Vagina (tissue), 2 donors: ENCODE measurements around the gene TDRD9. TPM values are rescaled to one million over a fixed set of nuclear protein-coding genes. Genes with fewer than 3 reads are reported as not detected.

Experiments used
- DNase-seq, 2 donors: peaks; one replicate each; pipeline ENCODE4 v3.0.0-alpha.2; 2017; ENCODE audit errors: extremely low spot score in 2 of 2
- H3K27ac ChIP-seq: fragments of 200-600 bp; sonication (generic); one replicate; pipeline ENCODE4 v1.5.1; 2019
- H3K27me3 ChIP-seq: fragments of 200-600 bp; sonication (generic); one replicate; pipeline ENCODE4 v1.5.1; 2019
- H3K36me3 ChIP-seq, 2 donors: fragments of 200-600 bp; sonication (generic); one replicate each; pipeline ENCODE4 v1.5.1; 2017 to 2019
- H3K4me1 ChIP-seq: fragments of 200-600 bp; sonication (generic); one replicate; pipeline ENCODE4 v1.5.1; 2019
- H3K4me3 ChIP-seq, 2 donors: fragments of 200-600 bp; sonication (generic); 1 replicate in 1 of 2; 2 replicates in 1 of 2; pipeline ENCODE4 v1.5.1; 2016 to 2019
- H3K9me3 ChIP-seq: fragments of 200-600 bp; sonication (generic); one replicate; pipeline ENCODE4 v1.5.1; 2019
- CTCF ChIP-seq, 3 experiments: fragments of 450-650 bp in 2 of 3; fragments of 200-600 bp in 1 of 3; sonication (generic) in 1 of 3; IDR thresholded peaks; one replicate each; pipeline ENCODE4 v1.5.1; 2017 to 2019; ENCODE audit warnings: antibody characterized with exemption in 3 of 3, mild to moderate bottlenecking in 2 of 3, moderate library complexity in 2 of 3
- POLR2A ChIP-seq, 2 donors: fragments of 450-650 bp; IDR thresholded peaks; one replicate each; pipeline ENCODE4 v1.6.1; 2017; ENCODE audit warnings: antibody characterized with exemption in 2 of 2, mild to moderate bottlenecking in 2 of 2, moderate library complexity in 2 of 2
- POLR2AphosphoS5 ChIP-seq, 2 donors: sonication (generic); formaldehyde crosslinking; IDR thresholded peaks; one replicate each; pipeline ENCODE4 v1.9.0; 2017; ENCODE audit warnings: antibody characterized with exemption in 2 of 2, mild to moderate bottlenecking in 2 of 2, low read depth in 1 of 2; ENCODE audit not compliant: insufficient read depth in 1 of 2
- intact Hi-C: fragments of 100-400 bp; cut with DNase I; formaldehyde crosslinking; loops from one replicate; pipeline ENCODE4 v1.15.1; 2023
- total RNA-seq: library from RNA; depleted of rRNA; stranded (reverse); fragments of >200 nt; gene quantifications from one replicate; pipeline ENCODE4 v1.2.3, GENCODE V29; 2016

TDRD9 gene
- total RNA-seq, 1 donor from 2014 or later = 0.74 TPM

GRCh38 chr14:104064003-104064402, 135.7 kb downstream of the TDRD9 start:
- H3K27me3 ChIP-seq = no peaks in the 10 kb centered on the region
- H3K36me3 ChIP-seq = no peaks in the 10 kb centered on the region
- H3K27ac ChIP-seq = no peak overlapping the region
- no peaks in the 10 kb centered on the region for H3K9me3 ChIP-seq
- H3K4me3 ChIP-seq = no peak overlapping the region
- no peak for DNase-seq
- no peaks in the 10 kb centered on the region for H3K4me1 ChIP-seq
- TF ChIP-seq CTCF (IDR thresholded peaks at IDR 0.05) (no peak), POLR2AphosphoS5 (IDR thresholded peaks at IDR 0.05; ENCODE audit: insufficient read depth in 1 of 2, low read depth in 1 of 2) (no peak), POLR2A (IDR thresholded peaks at IDR 0.05) (no peak)
- intact Hi-C loops = no loop called here

- H3K4me1 ChIP-seq = no peaks in the 10 kb centered on the region
- no peak for TF ChIP-seq POLR2AphosphoS5 (IDR thresholded peaks at IDR 0.05; ENCODE audit: insufficient read depth in 1 of 2, low read depth in 1 of 2)
- no peak for TF ChIP-seq POLR2A (IDR thresholded peaks at IDR 0.05)
- TF ChIP-seq CTCF (IDR thresholded peaks at IDR 0.05) = no peak
- DNase-seq = no peak
- no peaks in the 10 kb centered on the region for H3K36me3 ChIP-seq
- no peaks in the 10 kb centered on the region for H3K9me3 ChIP-seq
- no peak overlapping the region for H3K27ac ChIP-seq
- H3K4me3 ChIP-seq = no peak overlapping the region
- intact Hi-C loops = no loop called here
- no peaks in the 10 kb centered on the region for H3K27me3 ChIP-seq
Observed at GRCh38 chr14:104066279-104066678, 138.0 kb downstream of the TDRD9 start.

GRCh38 chr14:104066719-104067295, 138.6 kb downstream of the TDRD9 start:
- TF ChIP-seq CTCF (IDR thresholded peaks at IDR 0.05) = no peak
- TF ChIP-seq POLR2A (IDR thresholded peaks at IDR 0.05) = no peak
- no peak for TF ChIP-seq POLR2AphosphoS5 (IDR thresholded peaks at IDR 0.05; ENCODE audit: insufficient read depth in 1 of 2, low read depth in 1 of 2)
- intact Hi-C loops = no loop called here
- no peak for DNase-seq
- H3K36me3 ChIP-seq = no peaks in the 10 kb centered on the region
- H3K4me1 ChIP-seq = no peaks in the 10 kb centered on the region
- no peaks in the 10 kb centered on the region for H3K27me3 ChIP-seq
- no peak overlapping the region for H3K27ac ChIP-seq
- H3K4me3 ChIP-seq = no peak overlapping the region
- no peaks in the 10 kb centered on the region for H3K9me3 ChIP-seq

- Histone ChIP-seq H3K27ac (no peak overlapping the region), H3K27me3 (no peaks in the 10 kb centered on the region), H3K9me3 (no peaks in the 10 kb centered on the region), H3K36me3 (no peaks in the 10 kb centered on the region), H3K4me1 (no peaks in the 10 kb centered on the region), H3K4me3 (no peak overlapping the region)
- intact Hi-C loops = no loop called here
- DNase-seq = no peak
- no peak for TF ChIP-seq POLR2AphosphoS5 (IDR thresholded peaks at IDR 0.05; ENCODE audit: insufficient read depth in 1 of 2, low read depth in 1 of 2)
- TF ChIP-seq POLR2A (IDR thresholded peaks at IDR 0.05) = no peak
- no peak for TF ChIP-seq CTCF (IDR thresholded peaks at IDR 0.05)
Observed at GRCh38 chr14:104069541-104069940, 141.3 kb downstream of the TDRD9 start.

GRCh38 chr14:104072586-104072985, 144.3 kb downstream of the TDRD9 start:
- no peaks in the 10 kb centered on the region for H3K9me3 ChIP-seq
- no peak overlapping the region for H3K4me3 ChIP-seq
- no peaks in the 10 kb centered on the region for H3K27me3 ChIP-seq
- TF ChIP-seq CTCF (IDR thresholded peaks at IDR 0.05) = no peak
- DNase-seq = no peak
- no peaks in the 10 kb centered on the region for H3K36me3 ChIP-seq
- no peak overlapping the region for H3K27ac ChIP-seq
- intact Hi-C loops = no loop called here
- no peaks in the 10 kb centered on the region for H3K4me1 ChIP-seq
